ENCODE data around the gene ILF2.
A peak's percentile ranks its signal among the peaks of the same experiment; 100 is the strongest.
"Not testable (repeated sequence)": the region's sequence is repeated elsewhere in the genome, so short reads cannot be mapped to it uniquely, and the experiment has no call there.

Gene ILF2

GRCh38 chr1:153679337-153680119 lies 8.7 kb upstream of the ILF2 start:
- peak in 3 of 4 experiments; percentile 30 to 55 (median 35) for DNase-seq

DNA sequence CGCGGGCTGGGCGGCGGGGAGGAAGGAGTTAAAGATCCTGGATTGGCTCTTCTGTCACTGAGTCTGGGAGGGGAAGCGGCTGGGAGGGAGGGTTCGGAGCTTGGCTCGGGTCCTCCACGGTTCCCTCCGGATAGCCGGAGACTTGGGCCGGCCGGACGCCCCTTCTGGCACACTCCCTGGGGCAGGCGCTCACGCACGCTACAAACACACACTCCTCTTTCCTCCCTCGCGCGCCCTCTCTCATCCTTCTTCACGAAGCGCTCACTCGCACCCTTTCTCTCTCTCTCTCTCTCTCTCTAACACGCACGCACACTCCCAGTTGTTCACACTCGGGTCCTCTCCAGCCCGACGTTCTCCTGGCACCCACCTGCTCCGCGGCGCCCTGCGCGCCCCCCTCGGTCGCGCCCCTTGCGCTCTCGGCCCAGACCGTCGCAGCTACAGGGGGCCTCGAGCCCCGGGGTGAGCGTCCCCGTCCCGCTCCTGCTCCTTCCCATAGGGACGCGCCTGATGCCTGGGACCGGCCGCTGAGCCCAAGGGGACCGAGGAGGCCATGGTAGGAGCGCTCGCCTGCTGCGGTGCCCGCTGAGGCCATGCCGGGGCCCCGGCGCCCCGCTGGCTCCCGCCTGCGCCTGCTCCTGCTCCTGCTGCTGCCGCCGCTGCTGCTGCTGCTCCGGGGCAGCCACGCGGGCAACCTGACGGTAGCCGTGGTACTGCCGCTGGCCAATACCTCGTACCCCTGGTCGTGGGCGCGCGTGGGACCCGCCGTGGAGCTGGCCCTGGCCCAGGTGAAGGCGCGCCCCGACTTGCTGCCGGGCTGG lies 7.9 kb upstream of the ILF2 start, which contains the start of gene NPR1:
Gene NPR1, plus strand, starts transcription at position 170 of the 818 bp plus-strand sequence. Its CDS starts 421 bp downstream, at position 591.
- DNase-seq = peak in 3 of 4 experiments; percentile 19 to 58 (median 37)

DNA sequence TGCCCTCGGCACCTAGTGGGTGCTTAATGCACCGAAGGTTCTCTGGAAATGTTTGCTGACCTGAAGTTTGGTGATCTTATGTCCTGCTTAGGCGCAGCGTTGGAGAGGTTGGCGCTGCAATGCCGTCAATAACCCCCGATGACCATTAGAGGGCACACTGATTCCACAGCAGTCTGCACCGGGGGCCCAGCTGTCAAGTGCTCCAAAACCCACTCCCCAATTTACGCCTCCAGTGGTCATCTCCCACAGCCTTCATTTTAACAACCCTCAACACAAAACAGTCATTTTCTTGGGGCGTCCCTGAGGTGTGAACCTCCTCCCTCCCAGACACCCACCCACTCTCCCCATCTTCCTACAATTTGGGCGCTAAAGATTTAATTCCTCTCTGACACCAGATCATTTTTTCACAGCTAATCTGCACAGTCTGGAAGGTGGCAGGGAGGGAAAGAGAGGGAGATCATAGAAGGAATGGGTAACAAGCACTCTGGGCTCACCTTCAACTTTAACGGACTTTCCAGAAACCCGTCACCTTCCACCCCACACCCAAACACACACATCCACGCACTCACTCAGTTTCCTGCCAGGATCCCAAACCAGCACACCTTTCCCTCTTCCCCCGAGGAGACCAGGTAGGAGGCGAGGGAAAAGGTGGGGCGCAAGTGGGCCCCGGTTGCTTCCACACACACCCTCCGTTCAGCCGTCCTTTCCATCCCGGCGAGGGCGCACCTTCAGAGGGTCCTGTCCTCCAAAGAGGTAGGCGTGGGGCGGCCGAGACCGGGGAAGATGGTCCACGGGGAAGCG lies 7.1 kb upstream of the ILF2 start:
- peak; percentile 47 to 74 (median 69) for DNase-seq

- DNase-seq = no peak
Observed at GRCh38 chr1:153673511-153673910, 2.7 kb upstream of the ILF2 start.

DNA sequence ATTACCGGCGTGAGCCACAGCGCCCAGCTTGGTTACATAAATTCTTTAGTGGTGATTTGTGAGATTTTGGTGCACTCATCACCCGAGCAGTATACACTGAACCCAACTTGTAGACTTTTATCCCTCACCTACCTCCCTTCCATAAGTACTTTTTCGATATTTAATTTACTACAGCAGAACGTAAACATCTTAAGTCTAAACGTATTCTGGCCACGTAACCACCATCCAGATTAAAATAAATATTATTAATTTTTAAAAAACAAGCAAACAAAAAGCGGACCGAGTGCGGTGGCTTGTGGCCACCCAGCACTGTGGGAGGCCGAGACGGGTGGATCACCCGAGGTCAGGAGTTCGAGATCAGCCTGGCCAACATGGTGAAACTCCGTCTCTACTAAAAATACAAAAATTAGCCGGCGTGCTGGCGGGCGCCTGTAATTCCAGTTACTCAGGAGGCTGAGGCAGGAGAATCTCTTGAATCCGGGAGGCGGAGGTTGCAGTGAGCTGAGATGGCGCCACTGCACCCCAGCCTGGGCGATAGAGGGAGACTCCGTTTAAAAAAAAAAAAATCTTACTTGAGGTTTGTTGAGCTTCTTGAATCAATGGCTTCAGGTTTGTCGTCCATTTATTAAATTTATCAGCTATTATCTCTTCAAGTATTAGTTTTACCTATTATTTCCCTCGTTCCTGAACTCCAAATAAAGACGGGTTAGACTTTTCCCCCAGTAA lies 998 bp upstream of the ILF2 start:
- DNase-seq = peak; percentile 38 to 62 (median 57)

- peak in 1 of 4 experiments; percentile 21 for DNase-seq
Observed at GRCh38 chr1:153670257-153670858, 435 bp downstream of the ILF2 start.

- no peak for DNase-seq
Observed at GRCh38 chr1:153669606-153670005, 1.2 kb downstream of the ILF2 start.

DNA sequence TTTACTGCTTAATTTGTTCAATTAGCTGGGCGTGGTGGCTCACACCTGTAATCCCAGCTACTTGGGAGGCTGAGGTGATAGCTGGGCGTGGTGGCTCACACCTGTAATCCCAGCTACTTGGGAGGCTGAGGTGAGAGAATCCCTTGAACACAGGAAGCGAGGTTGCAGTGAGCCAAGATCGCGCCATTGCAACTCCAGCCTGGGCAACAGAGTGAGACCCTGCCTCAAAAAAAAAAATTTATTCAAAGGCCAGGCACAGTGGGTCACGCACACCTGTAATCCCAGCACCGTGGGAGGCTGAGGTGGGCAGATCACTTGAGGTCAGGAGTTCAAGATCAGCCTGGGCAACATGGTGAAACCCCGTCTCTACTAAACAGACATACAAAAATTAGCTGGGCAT lies 2.1 kb downstream of the ILF2 start:
- not testable (repeated sequence) for DNase-seq

DNA sequence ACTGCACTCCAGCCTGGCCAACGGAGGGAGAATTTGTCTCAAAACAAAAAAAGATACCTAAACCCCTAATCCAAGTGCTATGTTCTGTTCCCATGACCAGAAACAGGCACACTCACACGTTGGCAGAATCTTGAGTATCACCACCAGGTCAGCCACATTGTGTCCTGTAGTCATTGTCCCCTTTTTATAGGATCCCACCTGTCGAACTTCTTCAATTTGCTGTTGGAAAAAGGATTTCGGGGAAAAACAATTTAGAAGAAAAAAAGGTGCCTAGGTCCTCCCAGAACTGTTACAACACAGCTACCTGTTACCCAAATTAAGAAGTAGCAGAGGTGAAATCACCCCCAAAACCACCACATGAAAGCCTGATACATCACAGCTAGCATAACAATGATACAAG lies 3.4 kb downstream of the ILF2 start:
- DNase-seq = no peak

DNA sequence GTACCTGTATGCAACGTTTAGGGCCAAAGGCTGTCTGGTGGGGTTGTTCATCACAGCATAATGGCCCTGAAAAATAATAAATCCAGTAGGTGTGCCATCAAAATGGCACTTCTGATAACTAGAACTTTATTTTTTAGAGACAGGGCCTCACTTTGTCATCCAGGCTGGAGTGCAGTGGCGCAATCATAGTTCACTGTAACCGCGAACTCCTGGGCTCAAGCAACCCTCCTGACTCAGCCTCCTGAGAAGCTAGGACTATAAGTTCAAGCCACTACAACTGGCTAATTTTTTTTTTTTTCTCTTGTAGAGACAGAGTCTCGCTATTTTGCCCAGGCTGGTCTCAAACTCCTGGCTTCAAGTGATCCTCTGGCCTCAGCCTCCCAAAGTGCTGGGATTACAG lies 7.6 kb downstream of the ILF2 start:
- DNase-seq = no peak

- no peak for DNase-seq
Observed at GRCh38 chr1:153662269-153662668, 8.5 kb downstream of the ILF2 start.

- no peak for DNase-seq
Observed at GRCh38 chr1:153661111-153661708, 9.6 kb downstream of the ILF2 start.

DNA sequence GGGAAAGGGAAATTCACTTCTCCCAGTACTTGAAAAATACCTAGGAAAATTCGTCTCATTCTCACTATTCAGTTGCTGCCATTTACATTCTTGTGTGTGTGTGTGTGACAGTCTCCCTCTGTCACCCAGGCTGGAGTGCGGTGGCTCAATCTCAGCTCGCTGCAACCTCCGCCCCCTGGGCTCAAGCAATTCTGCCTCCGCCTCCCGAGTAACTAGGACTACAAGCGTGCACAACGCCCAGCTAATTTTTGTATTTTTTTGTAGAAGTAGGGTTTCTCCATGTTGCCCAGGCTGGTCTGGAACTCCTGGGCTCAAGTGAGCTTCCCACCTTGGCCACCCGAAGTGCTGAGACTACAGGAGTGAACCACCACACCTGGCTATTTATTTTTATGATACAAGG lies 11.1 kb downstream of the ILF2 start:
- no peak for DNase-seq

- no peak for DNase-seq
Observed at GRCh38 chr1:153659175-153659534, 11.6 kb downstream of the ILF2 start.

GRCh38 chr1:153658400-153659174 lies 12.2 kb downstream of the ILF2 start, which contains the start of gene SNAPIN:
SNAPIN (plus strand) TSS chr1:153658703; CDS start chr1:153658744, 41 bp downstream.
- DNase-seq = peak; percentile 93 to 96 (median 95)

GRCh38 chr1:153655333-153655732 lies 15.5 kb downstream of the ILF2 start:
- DNase-seq = no peak

DNA sequence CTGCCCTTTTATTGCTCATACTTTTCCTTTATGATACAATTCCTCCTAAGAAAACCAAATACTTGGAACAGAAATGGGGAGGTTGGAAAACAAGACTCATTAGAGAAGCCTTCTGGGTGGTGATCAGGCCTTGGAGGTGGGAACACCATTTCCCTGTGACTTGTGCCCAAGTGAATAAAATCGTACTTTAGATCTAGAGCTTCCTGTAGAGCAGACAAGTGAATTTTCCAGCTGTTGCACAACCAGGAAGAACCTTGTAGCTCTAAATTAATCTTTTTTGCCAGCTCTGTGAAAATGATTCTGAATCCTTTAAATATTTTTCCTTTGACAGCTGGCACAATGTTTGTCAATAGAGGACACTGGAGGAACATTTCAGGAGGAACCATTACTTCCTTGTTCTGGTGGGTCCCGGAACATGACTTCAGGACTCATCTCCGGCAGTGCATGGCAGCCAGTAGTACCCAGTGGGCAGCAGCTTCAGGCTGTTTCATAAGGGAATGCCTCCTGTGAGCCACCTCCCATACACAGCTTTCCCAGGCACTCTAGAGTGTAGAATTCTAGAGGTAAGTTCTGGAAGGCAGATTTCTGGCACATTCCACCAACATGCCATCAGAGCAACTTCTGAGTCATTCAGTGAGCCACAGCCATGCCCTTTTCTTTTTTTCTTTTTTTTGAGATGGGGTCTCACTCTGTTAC lies 17.8 kb downstream of the ILF2 start:
- DNase-seq = peak; percentile 66 to 82 (median 80)

DNA sequence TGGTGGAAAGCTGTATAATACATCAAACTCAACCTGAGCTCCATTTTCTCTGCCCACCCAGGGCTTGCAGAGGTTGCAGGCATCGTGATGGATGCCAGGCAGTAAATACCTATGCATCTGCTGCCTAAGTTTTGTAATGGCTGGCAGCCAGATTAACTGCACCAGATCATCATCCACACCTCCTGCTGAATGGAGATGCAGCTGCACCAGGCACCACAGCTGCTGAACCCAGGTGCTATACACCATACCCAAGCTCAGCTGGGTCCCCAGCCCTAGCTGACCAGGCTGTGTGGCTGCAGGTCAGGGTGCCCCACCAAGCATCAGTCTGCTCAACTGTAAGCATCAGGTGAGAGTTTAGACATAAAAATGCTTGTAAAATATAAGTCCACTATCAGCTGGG lies 19.0 kb downstream of the ILF2 start:
- DNase-seq = no peak

GRCh38 chr1:153649863-153650235 lies 20.9 kb downstream of the ILF2 start:
- no peak for DNase-seq

Data from suppressor macrophage (primary cell).